GM12891 (cell line): ENCODE measurements around the gene MAPT.

Experiments
- DNase-seq: peaks from one replicate; pipeline ENCODE4 v3.0.0; 2011; ENCODE audit warnings: low spot score; ENCODE audit not compliant: insufficient read length
- FAIRE-seq: peaks from 2 replicates; lab custom pipeline; 2011; peaks lifted over from hg19 to GRCh38; lab: Jason Lieb, UNC
- PAX5 ChIP-seq: IDR thresholded peaks from 2 replicates; pipeline ENCODE4 v1.6.1; 2011; ENCODE audit warnings: low read length, moderate library complexity, mild to moderate bottlenecking; ENCODE audit not compliant: insufficient read depth, severe bottlenecking
- POLR2A ChIP-seq: IDR thresholded peaks from 2 replicates; pipeline ENCODE4 v1.6.1; 2011; ENCODE audit warnings: low read depth, low read length, control low read depth
- POLR2AphosphoS5 ChIP-seq: IDR thresholded peaks from 2 replicates; pipeline ENCODE4 v1.6.1; 2011; ENCODE audit warnings: low read depth, low read length, control low read depth
- POU2F2 ChIP-seq: IDR thresholded peaks from 2 replicates; pipeline ENCODE4 v1.6.1; 2011; ENCODE audit warnings: low read depth, mild to moderate bottlenecking, control low read depth, low read length, moderate library complexity
- SPI1 ChIP-seq: IDR thresholded peaks from 2 replicates; pipeline ENCODE4 v1.6.1; 2011; ENCODE audit warnings: low read depth, low read length, control low read depth
- TAF1 ChIP-seq: IDR thresholded peaks from 2 replicates; pipeline ENCODE4 v1.6.1; 2011; ENCODE audit warnings: low read depth, low read length, control low read depth

The MAPT gene

DNA sequence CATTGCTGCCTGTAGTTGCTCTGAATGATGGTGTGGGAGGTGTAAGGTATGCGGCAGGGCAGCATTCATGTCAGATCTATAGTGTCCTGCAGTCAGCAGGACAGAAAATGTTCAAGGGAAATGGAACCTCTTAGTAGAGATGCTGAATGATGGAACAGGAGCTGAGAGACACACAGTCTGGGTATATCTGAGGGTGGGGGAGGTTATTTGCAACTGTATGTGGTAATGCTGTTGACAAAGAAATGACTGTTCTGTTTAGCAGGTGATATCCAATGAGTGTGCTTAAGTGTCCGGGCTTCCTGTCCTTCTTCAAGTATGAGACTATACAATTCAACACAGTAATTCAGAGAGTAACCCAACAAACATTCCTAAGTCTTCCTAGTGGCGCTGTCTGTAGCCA lies 151.3 kb downstream of the MAPT start:
- FAIRE-seq (no peak), DNase-seq (no peak)
- TF ChIP-seq TAF1 = no peak
- no peak for TF ChIP-seq POLR2A
- no peak for TF ChIP-seq SPI1
- no peak for TF ChIP-seq POU2F2
- no peak for TF ChIP-seq POLR2AphosphoS5
- TF ChIP-seq PAX5 = no peak

GRCh38 chr17:46046957-46047356 lies 152.6 kb downstream of the MAPT start:
- DNase-seq (no peak), FAIRE-seq (no peak)
- TF ChIP-seq PAX5 = no peak
- TF ChIP-seq POLR2A = no peak
- no peak for TF ChIP-seq POLR2AphosphoS5
- no peak for TF ChIP-seq POU2F2
- no peak for TF ChIP-seq SPI1
- TF ChIP-seq TAF1 = no peak

GRCh38 chr17:46047398-46047797 lies 153.0 kb downstream of the MAPT start:
- no peak for FAIRE-seq
- no peak for TF ChIP-seq POU2F2
- no peak for TF ChIP-seq POLR2A
- no peak for TF ChIP-seq PAX5

GRCh38 chr17:46047856-46048255 lies 153.5 kb downstream of the MAPT start:
- no peak for FAIRE-seq
- no peak for DNase-seq
- TF ChIP-seq TAF1 = no peak

More at GRCh38 chr17:46047398-46047797, 153.0 kb downstream of the MAPT start:
- DNase-seq = no peak

GRCh38 chr17:46049656-46050055 lies 155.3 kb downstream of the MAPT start:
- no peak for DNase-seq
- no peak for TF ChIP-seq SPI1
- no peak for TF ChIP-seq PAX5
- no peak for TF ChIP-seq POU2F2
- TF ChIP-seq POLR2A = no peak
- TF ChIP-seq TAF1 = no peak
- no peak for FAIRE-seq

GRCh38 chr17:46053911-46054534 lies 159.7 kb downstream of the MAPT start:
- DNase-seq = no peak
- no peak for FAIRE-seq
- TF ChIP-seq POLR2A (no peak), SPI1 (no peak), TAF1 (no peak), POU2F2 (no peak), PAX5 (no peak), POLR2AphosphoS5 (no peak)

- DNase-seq (no peak), FAIRE-seq (no peak)
These were observed 162.5 kb downstream of the MAPT start for GRCh38 chr17:46056800-46057304.

DNA sequence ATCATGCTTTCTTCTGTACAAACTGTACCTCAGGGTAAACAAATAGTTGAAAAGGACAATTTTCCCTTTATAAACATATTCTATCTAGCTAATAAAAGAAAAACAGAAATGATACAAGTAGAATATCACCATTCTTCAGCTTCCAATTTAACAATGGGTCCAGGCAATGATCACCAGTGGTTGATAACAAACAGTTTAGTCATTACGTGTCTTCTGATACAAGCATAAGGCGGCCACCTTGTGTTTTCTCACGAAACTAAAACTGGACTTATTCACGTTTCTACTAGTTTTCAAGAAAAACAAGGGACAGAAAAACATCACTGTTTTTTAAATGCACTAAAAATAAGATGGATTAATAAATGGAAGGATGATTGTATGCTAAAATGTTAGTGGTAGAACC lies 163.0 kb downstream of the MAPT start:
- TF ChIP-seq POU2F2 (no peak), SPI1 (no peak), POLR2A (no peak), POLR2AphosphoS5 (no peak), TAF1 (no peak), PAX5 (no peak)
- no peak for DNase-seq
- no peak for FAIRE-seq

More at GRCh38 chr17:46056800-46057304, 162.5 kb downstream of the MAPT start:
- TF ChIP-seq POU2F2 (no peak), SPI1 (no peak), POLR2AphosphoS5 (no peak), PAX5 (no peak), TAF1 (no peak), POLR2A (no peak)

GRCh38 chr17:46059486-46059885 lies 165.1 kb downstream of the MAPT start:
- no peak for TF ChIP-seq TAF1
- no peak for TF ChIP-seq POLR2A
- no peak for TF ChIP-seq POU2F2
- TF ChIP-seq SPI1 = no peak
- TF ChIP-seq PAX5 = no peak
- no peak for TF ChIP-seq POLR2AphosphoS5
- FAIRE-seq (no peak), DNase-seq (no peak)

GRCh38 chr17:46060461-46060860 lies 166.1 kb downstream of the MAPT start:
- DNase-seq (no peak), FAIRE-seq (no peak)

More at GRCh38 chr17:46060461-46060860, 166.1 kb downstream of the MAPT start:
- no peak for TF ChIP-seq SPI1
- no peak for TF ChIP-seq TAF1
- TF ChIP-seq PAX5 = no peak
- no peak for TF ChIP-seq POLR2A
- no peak for TF ChIP-seq POU2F2
- TF ChIP-seq POLR2AphosphoS5 = no peak
